ENCODE measurements around the gene CAND1. TPM values are rescaled to one million over a fixed set of nuclear protein-coding genes. Genes with fewer than 3 reads are reported as not detected.

Gene CAND1
- total and polyA plus RNA-seq, 2 of the 8 experiments (the other 6 are each of a cell fraction or from before 2014, with no cell fraction given): 39.4 to 271 TPM

DNA sequence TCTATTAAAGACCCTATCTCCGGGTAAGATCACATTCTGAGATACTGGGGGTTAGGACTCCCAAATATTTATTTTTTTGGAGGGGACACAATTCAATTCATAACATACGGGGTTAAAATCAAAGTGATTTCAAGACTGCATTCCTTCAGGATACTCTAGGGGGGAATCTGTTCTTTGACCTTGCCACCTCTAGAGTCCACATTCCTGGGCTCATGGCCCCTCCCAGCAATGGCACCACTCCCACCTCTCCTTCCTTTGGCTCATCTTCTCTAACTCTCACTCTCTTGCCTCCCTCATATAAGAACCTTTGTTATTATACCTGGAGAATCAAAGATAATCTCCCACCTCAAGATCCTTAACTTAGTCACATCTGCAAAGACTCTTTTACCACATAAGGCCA lies 79.5 kb downstream of the CAND1 start:
- H4K8ac ChIP-seq (ENCODE audit: extremely low read depth, insufficient read depth, low read length): no peak overlapping the region
- no peaks in the 10 kb centered on the region for H3K9me3 ChIP-seq (ENCODE audit: insufficient read depth in 2 of 2, low read depth in 1 of 2, low read length in 1 of 2)
- no peak overlapping the region for H2BK20ac ChIP-seq (ENCODE audit: low read length)
- no peak overlapping the region for H3K56ac ChIP-seq (replicated peaks; ENCODE audit: insufficient read length, low read depth, low read length)
- H2BK15ac ChIP-seq (ENCODE audit: low read length): no peak overlapping the region
- DNase-seq (ENCODE audit: low read depth in 1 of 2, low spot score in 2 of 2) (no peak), FAIRE-seq (no peak)
- no peaks in the 10 kb centered on the region for H3K79me1 ChIP-seq (ENCODE audit: low read depth, low read length)
- CTCF ChIA-PET (ENCODE audit: partially characterized antibody): no interaction called here
- no peak overlapping the region for H3K9ac ChIP-seq (replicated peaks in 1 of 4; ENCODE audit: extremely low read depth in 1 of 4, low read depth in 3 of 4, low read length in 3 of 4)
- no peak overlapping the region for H3K18ac ChIP-seq (ENCODE audit: extremely low read depth, low read length)
- no peak overlapping the region for H3K27ac ChIP-seq (ENCODE audit: low read depth, low read length)
- 78% methylated on average over 2 of the region's 2 CpGs; no CpG with 5 or more reads in 1 of the 2 experiments for WGBS, 2 experiments (ENCODE audit: extremely low coverage in 1 of 2, insufficient coverage in 1 of 2, insufficient read length in 1 of 2, insufficient replicate concordance in 2 of 2, low coverage in 1 of 2, low lambda C conversion rate in 2 of 2, missing lambda C conversion rate in 1 of 2)
- POLR2A ChIA-PET (ENCODE audit: partially characterized antibody): no interaction called here
- no peak overlapping the region for H3K23ac ChIP-seq (ENCODE audit: insufficient read length)
- no peak overlapping the region for H2BK5ac ChIP-seq (ENCODE audit: low read depth, low read length)
- H3K23me2 ChIP-seq (ENCODE audit: low read depth, low read length): peaks cover 2% of the 10 kb centered on the region; the same call in 1 of the 2 replicates
- H3K79me2 ChIP-seq (ENCODE audit: control insufficient read depth in 1 of 2, insufficient read depth in 2 of 2, low read length in 2 of 2): no peaks in the 10 kb centered on the region
- no peak overlapping the region for H2BK12ac ChIP-seq (ENCODE audit: low read depth, low read length)
- H3K4me3 ChIP-seq (ENCODE audit: extremely low read depth in 1 of 4, insufficient read depth in 2 of 4, low read depth in 3 of 4, low read length in 4 of 4): no peak overlapping the region
- no peaks in the 10 kb centered on the region for H3K27me3 ChIP-seq (replicated peaks in 1 of 4; ENCODE audit: control insufficient read depth in 3 of 4, extremely low read depth in 1 of 4, insufficient read depth in 3 of 4, low read length in 3 of 4)
- H4K20me1 ChIP-seq (replicated peaks in 1 of 2; ENCODE audit: control insufficient read depth in 1 of 2, insufficient read depth in 2 of 2, low read length in 2 of 2): no peaks in the 10 kb centered on the region
- no peak overlapping the region for H4K91ac ChIP-seq (replicated peaks; ENCODE audit: insufficient read length, low read length)
- no peak overlapping the region for H2BK120ac ChIP-seq (replicated peaks; ENCODE audit: low read depth, low read length)
- no peak overlapping the region for H3K14ac ChIP-seq (ENCODE audit: insufficient read length)
- no peak overlapping the region for H3K4me2 ChIP-seq (ENCODE audit: insufficient read depth in 1 of 2, low read depth in 2 of 2, low read length in 2 of 2)
- no peak overlapping the region for H3K4ac ChIP-seq (replicated peaks; ENCODE audit: insufficient read length, low read depth, low read length)
- no peak overlapping the region for H2AFZ ChIP-seq (ENCODE audit: low read length)
- no peaks in the 10 kb centered on the region; a peak in 1 of 8 replicates for H3K36me3 ChIP-seq (ENCODE audit: control insufficient read depth in 2 of 4, insufficient read depth in 4 of 4, low read length in 3 of 4)
- no peak overlapping the region for H4K5ac ChIP-seq (ENCODE audit: insufficient read length, low read depth, low read length)
- H3K4me1 ChIP-seq (replicated peaks in 1 of 4; ENCODE audit: control insufficient read depth in 3 of 4, insufficient read depth in 4 of 4, low read length in 3 of 4): no peaks in the 10 kb centered on the region
- TF ChIP-seq BCL11A (IDR thresholded peaks at IDR 0.05; ENCODE audit: low read depth in 2 of 2, low read length in 2 of 2): no peak
- peak; percentile 65; the same call in 1 of the 2 replicates for TF ChIP-seq TEAD4 (IDR thresholded peaks at IDR 0.05; ENCODE audit: low read depth, low read length)
- no peak overlapping the region for H2AK5ac ChIP-seq (ENCODE audit: low read depth, low read length)
